Posterior vena cava (tissue), 2 donors: Measurements from ENCODE around the gene GNAI2. TPM values are rescaled to one million over a fixed set of nuclear protein-coding genes. Genes with fewer than 3 reads are reported as not detected.
A peak's percentile ranks its signal among the peaks of the same experiment; 100 is the strongest.

Source experiments
- DNase-seq: peaks from one replicate; pipeline ENCODE4 v3.0.0-alpha.2; 2020; ENCODE audit warnings: low spot score
- intact Hi-C, 2 donors: fragments of 100-400 bp; cut with DNase I; formaldehyde crosslinking; loops; one replicate each; pipeline versions ENCODE4 v1.14.1 to v1.14.2; 2022 to 2023
- total RNA-seq, 2 donors: library from RNA; stranded (reverse); fragmentation: NEBNext Ultra II Directional; extraction: Animal tissue kit (Norgen Biotek cat#: 25700); gene quantifications; one replicate each; pipeline ENCODE4 v1.2.1, GENCODE V29; 2021
- donor health status: DM: yes; HTN: yes; CAD: no.
- donor health status: DM: yes; HTN: yes; CAD: no.

GNAI2 gene
- total RNA-seq, 2 donors from 2014 or later: 261 to 265 TPM

DNA sequence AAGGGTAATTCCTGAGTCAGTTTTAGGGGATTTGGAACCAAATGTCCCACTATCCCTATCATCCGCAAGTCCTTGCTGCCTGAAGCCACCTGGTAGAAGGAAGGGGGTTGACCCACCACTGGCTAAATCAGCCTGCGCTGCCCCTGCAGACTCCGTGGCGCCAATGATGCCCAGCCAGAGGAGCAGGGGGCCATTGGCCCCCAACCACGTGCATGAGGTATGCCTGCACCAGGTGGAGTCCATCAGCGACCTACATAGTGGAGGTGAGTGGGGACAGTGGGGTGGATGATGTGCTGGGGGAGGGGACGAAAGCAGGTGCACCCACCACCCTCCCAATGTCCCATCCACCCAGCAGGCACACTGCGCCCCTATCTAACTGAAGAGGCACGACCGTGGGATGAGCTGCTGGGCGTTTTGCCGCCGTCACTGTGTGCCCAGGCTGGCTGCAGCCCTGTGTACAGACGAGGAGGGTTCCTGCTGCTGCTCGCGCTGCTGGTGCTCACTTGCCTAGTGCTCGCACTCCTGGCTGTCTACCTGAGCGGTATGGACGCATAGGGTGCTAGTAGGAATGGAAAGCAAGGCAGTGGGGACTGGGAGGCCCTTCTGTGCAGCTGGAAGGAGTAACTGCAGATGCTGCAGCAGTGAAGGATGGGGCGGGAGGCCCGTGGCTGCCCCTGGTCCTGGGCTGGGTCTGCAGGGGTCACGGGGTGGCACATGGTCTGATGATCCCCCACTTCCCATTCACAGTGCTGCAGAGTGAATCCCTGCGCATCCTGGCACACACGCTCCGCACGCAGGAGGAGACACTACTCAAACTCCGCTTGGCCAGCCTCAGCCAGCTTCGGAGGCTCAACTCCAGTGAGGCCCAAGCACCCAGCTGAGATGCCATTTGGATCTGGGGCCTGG is 50.6 kb downstream of the GNAI2 start:
- intact Hi-C loops: no loop called here
- DNase-seq: no peak

DNA sequence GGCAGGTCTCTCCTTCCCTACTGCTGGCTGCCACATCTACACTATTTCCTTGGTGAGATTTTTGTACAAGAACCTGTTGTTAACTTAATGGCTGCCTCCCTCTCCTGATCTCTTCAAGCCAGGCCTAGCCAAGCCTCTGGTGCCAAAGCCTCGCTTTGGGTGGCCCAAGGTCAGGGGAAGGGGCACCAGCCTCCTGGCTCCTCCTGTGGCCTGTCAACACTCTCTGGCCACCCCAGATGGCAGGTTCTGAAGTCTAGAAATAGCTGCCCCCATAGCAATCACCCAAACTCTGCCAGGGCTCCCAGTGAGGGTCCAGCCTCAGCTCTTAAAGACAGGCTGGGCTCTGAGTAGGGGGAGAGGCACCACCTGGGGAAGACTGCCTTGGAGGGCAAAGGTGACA is 51.3 kb downstream of the GNAI2 start:
- no peak for DNase-seq
- intact Hi-C loops: no loop called here

DNA sequence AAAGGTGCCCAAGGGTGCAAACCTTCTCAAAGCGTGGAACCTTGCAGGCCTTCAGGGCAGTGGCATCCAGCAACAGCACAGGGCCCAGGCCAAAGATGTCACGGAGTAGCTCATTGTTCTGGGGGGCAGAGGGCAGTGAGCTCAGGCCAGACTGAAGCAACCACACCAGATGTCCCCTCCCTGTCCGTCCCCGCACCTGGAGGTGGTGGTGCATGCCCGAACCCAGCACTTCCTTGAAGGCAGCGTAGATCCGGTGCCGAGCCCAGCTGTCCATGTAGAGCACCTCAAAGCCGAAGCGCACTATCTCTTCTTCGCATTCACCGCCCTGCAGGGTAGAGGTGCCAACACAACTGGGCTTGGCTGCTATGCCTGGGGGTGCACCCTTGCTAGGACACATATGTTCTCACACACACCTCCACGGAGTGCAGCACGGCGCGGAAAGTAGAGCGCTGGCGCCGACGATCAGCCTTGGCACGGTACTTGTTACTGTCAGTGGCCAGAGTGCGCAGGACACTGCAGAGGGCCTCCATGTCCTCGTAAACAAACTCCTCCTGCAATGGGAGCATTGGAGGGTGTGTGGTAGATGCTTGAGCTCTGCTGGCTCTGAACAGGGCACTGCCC is 52.5 kb downstream of the GNAI2 start:
- DNase-seq: no peak
- intact Hi-C loops: no loop called here

DNA sequence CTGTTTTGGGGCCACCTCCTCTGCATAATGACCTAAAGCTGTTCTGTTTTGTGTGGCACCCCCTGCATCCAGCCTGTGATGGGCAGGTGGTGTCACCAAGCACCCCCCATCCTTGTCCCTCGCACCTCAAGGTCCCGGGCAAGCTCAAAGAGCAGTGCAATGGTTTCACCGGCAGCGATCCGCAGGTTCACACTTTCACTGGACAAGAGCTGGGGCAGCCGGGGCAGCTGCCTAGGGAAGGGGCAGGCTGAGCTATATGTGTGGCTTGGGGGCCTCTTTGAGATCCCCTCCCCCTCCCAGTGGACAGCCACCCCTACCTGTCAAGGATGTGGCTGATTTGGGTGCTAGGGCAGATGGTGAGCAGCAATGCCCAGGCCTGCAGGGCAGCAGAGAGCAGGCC is 53.1 kb downstream of the GNAI2 start:
- intact Hi-C loops: no loop called here
- no peak for DNase-seq

DNA sequence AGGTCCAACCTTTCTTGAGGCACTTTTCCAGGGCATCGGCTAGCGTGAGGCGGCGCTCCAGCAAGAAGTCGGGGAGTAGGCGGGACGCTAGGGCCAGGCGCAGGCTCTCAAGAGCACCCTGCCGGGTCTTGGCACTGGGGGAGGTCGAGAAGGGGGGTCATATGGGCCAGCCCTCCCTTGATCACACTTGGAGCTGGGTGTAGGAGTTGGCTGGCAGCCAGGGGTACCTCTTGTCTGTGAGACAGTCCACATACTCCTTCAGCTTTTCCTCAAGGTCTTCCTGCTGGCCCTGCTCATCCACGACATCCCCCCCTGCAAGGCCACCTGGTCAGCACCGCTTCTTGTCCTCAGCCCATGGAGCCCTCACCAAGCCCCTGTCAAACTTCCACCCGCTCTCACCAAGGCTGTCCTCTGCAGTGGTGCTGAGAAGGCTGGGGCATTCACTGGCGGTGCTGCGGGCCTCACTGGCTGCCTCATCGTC is 54.2 kb downstream of the GNAI2 start:
- DNase-seq: no peak
- intact Hi-C loops: no loop called here

DNA sequence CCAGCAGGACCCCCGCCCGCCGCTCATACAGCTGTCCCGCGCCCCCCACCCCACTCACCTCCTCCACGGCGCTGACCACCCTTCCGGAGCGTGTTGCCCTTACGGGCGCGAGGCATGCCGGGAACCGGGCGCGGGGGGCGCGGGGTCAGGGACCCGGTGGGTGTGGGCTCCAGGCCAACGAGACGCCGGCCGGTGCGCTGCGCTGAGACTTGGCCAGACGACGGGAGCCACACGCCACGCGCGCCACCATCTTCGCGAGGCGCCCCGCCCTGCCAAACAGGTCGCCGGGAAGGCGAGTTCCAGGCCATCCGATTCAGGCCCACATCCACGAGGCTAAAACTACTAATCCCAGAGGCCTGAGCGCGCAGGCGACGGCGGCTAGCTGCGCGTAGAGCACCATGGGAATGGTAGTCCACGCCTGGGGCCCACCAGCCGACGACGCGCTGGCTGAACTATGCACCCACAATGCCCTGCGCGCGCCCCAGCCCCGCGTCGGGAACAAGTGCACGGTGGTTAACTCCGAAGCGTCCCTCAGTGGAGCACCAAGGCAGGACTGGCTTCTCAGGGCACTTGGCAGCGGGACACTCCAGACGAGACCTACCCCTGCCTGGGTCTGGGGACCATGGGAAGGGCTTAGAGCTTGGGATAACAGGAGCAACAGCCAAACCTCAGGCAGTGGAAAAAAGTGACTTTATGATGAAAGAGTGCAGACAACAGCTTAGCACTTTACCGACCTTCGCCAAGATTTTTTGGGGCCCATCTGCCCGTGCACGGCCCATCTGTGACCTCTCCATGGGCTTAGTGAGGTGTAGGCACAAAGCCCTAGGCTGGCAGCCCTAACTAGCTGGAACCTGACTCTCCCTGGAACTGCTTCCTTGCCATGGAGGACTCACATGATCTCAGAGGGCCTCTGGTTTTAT is 56.4 kb downstream of the GNAI2 start, which contains the start of gene IFRD2:
IFRD2 (minus strand) TSS at position 271 of the 920 bp plus-strand sequence; CDS start at position 116, 155 bp downstream.
- intact Hi-C loops: no loop called here
- DNase-seq: peak; percentile 100

DNA sequence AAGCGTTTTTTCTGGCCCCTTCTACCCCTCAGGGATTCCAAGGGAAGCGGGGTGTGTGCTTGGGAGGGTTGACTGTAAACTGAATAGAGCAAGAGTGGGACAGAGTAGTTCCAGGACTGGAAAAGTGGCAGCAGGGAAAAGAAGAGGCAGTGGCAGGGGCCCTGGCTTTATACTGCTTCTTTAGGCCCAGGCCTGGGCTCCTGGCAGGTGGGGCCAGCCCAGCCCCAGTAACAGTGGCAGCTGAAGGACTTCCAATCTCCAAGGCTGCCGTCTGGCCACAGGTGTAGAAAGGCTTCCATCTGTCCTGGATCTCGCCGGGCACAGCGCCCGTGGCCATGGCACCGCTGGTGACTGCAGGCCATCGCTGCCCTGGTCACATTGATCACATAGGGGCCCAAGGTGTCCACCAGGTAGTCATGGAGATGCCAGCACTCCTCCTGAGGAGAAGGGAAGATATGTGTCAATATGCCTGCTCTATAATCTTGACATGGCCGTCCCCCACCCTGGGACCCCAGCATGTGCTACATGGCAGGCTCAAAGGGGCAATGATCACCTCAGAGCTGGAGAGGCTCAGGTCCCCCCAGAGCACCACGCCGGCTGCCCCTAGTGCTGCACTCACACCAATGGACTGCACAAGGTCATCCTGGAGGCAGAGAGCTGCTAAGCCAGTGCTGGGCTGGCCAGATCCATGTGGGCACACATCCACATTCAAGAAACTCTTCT is 57.2 kb downstream of the GNAI2 start:
- intact Hi-C loops: no loop called here
- no peak for DNase-seq

DNA sequence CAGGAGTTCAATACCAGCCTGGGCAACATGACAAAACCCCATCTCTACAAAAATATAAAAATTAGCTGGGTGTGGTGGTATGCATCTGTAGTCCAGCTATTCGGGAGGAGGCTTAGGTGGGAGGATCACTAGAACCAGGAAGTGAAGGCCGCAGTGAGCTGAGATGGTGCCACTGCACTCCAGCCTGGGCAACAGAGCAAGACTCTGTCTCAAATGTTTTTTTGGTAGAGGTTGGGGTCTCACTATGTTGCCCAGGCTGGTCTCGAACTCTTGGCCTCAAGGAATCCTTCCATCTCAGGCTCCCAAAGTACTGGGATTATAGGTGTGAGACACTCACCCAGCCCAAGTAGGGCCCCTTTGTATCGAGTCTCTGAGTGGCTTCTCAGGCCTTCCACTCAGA is 58.1 kb downstream of the GNAI2 start:
- no peak for DNase-seq
- intact Hi-C loops: no loop called here

DNA sequence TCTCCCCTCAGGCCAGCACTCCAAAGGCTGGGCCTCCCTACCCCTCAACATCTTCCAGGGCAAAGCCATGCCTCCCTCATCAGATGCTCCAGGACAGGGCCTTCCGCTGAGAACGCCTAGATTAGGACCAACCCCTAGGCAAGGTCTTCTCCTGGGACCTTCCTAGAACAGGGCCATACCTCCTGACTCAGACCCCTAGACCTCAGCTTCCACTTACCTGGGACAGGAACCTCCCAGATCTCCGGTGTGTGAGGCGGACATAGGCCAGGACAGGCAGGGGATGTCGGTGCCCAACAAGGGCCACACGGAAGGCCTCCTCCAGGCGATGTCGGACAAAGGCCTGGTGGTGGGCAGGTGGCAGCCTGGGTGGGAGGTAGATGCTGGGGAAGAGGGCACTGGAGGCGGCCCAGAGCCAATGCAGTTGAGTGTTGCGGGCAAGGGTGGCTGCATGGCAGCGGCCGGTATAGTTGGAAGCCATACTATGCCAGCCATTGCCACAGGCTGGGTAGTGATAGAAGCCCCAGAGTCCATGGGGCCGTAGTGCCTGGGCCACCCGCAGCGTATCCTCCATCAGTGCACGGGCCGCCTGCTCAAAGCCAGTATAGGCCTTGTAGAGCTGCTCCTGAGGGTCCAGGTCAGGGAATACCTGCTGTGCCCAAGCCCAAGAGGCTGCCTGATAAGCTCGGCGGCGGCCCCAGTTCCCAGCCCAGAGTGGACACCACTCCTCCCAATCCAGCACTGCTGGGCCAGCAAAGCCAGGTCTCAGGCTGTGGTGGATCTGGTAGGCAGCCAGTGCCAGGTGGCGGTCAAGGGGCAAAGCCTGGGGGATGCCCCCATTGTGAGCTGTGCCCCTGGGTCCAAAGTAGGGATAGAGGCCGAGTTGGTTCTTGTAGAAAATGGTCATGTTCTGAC is 58.7 kb downstream of the GNAI2 start:
- DNase-seq: no peak
- intact Hi-C loops: no loop called here

DNA sequence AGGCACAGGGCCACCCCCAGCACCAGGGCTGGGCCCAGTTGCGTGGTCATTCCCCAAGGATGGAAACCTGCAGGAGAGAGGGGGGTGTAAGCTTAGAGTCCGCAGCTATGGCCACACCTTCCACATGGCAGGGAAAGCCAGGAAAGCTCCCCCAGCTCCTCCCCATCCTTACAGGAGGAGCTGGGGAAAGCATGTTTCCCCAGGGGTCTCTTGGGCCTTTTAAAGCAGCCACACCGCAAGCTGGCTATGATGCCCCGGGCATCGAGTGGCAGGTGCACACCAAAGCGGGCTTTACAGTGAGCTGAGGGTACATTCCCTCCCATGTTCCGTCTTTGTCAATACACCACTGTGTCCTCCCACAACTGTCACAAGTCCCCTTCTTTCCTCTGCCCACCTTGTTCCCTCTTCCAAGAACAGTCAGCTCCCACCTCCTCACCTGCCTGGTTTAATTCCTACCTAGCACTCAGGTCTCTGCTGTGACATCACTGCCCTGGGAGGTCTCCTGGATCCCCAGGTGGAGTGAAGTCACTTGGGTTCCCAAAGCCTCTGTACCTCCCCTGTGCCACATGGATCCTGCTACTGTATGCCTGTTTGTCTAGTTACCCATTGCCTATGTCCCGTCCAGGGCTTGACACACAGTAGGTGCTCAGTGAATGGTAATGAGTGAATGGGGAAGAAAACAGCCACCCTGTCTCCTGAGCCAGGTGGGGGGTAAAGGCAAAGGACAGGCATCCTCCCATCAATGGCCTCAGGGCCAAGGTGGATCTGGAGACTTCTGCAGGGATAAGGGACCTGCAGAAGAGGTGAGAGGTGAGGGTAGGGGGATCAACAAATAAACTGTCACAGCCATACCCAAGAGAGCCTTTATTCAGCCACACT is 59.8 kb downstream of the GNAI2 start:
- intact Hi-C loops: no loop called here
- DNase-seq: no peak

DNA sequence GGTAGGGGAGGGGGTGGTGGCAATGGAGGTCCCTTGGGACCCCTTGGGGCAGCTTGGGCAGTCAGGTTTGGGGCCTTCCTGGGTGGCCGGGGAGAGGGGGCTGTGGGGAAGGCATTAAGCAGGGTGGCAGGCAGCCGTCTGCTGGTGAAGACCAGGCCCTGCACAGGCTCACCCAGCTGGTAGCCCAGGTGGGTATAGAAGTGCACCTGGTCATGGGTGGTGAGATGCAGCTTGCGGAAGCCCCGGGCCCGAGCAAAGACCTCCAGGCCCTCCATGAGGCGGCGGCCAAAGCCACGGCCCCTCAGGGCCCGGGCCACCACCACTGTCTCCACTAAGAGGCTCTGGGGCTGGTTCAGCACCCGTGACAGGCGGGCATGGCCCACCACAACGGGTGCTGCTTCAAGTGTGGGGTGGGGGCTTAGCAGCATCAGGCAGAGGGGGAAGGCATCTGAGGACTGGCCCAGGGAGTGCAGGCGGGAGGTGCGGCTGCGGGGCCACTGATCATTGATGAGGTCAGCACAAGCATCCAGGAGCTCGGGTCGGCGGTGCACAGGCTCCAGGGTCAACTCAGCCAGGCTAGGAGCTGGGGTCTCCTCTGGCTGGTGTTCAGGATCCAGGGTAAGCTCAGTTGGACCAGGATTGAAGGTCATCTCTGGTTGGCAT is 60.8 kb downstream of the GNAI2 start:
- no peak for DNase-seq

DNA sequence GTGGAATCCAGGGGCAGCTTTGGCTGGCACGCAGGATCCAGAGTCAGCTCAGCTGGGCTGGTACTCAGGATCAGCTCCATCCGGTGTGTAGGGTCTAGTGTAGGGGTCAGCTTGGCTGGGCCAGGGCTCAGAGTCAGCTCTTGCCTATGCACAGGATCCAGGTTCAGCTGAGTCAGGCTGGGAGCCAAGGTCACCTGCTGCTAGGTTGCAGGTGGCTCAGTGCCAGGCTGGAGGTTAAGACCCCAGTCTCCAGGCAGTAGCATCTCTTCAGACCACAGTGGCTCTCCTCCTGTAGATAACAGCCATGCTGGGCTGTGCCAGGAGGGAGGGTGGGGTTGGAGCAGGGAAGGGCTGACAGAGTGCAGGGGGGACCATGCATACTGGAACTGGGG is 61.4 kb downstream of the GNAI2 start:
- intact Hi-C loops: no loop called here
- DNase-seq: no peak

More for the DNA sequence above, 60.8 kb downstream of the GNAI2 start:
- intact Hi-C loops: no loop called here

DNA sequence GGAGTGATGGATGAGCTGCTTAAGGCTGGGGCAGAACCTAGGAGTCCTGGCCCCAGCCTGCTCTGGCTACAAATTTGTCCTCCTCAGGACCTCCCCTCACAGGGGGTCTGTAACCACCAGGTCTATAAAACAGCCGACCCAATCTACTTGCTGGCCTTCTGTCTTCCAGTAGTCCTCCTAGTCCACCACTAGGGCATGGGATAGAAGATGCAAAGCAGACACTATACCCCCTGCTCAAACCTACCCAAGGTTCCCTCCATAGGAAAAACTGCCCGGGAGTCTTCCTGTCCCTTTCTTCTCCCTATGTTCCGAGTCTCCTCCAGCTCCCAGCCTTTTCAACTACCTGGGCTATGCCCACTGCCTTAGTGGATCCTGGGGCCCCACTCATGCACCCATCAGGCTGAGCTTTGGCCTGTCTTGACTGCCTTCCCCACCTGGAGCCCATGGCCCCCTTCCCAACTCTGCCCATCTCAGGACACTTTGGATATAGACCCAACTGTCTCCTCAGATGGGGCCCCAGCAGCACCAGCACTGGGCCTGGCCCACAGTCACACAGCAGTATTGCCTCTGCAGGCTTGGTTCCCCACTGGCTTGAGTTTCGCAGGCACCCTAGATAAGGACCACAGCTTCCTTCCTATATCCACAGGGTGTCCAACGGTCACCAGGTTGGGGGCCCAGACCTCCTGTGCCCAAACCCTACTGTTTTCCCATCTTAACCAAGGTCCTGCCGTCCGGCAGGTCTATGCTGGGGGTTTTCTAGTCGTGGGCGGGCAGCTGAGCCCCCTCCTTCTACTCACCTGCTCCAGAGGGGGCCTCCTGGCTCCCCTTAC is 62.1 kb downstream of the GNAI2 start:
- intact Hi-C loops: no loop called here
- DNase-seq: no peak

DNA sequence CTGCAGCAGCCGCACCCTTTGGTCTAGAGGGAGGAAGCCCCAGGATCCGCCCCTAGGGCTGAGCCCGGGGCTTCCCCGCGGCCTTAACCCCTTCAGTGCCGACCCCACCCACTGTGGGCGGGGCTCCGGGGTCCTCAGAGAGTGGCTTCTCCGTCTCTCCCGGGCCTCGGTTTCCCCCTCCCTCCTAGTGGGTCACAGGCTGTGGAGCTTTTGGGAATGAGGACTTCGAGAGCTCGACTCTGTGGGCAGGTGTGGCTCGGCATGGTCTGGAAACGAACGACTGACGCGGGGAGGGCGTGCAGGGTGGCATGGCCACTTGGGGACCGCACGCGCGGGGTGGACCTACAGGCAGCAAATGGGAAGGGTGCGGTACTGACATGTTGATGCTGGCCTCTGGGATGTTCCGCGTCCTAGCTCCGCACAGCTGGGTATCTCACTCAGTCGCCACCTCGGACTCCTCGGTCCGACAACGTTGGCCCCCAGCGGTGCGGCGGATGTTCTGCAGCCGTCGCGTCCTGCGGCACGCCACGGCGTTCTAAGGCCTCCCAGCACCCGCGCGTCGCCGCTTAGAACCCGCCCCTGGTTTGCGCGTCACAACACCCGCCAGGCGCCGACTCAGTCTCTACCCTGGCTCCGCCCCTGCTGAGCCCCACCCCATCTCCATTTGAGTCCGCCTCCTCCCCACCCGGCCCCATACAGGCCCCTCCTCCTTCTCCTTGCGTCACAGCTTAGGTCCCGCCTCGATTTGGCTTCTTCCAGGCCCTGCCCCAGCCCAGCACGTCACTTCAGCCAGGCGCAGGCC is 63.0 kb downstream of the GNAI2 start, which contains the start of the genes HYAL3 and NAA80:
HYAL3 (minus strand) TSS at position 570 of the 802 bp plus-strand sequence. CDS start 3,803 bp downstream, outside the sequence.
NAA80 (minus strand) TSS at position 570 of the 802 bp plus-strand sequence. CDS start 1,942 bp downstream, outside the sequence.
- peak; percentile 100 for DNase-seq
- intact Hi-C loops: no loop called here

DNA sequence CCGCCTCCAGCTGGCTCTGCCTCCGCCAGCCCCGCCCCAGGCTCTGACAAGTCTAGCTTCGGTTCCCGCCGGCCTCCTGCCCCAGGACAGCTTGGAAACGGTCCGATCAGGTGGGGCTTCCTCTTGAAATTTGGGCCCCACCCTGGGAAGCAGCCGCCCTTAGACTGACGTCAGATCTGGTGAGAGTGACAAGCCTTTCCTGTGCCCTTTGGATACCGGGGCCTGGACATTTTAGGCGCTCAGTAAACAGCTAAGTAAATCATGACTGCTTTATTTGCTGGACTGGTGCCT is 63.6 kb downstream of the GNAI2 start:
- intact Hi-C loops: no loop called here
- DNase-seq: no peak
